ENCODE data around the gene TMEM39B.

- TF ChIP-seq POLR2A (IDR thresholded peaks at IDR 0.05): no peak
- no peak for TF ChIP-seq CTCF (IDR thresholded peaks at IDR 0.05)
- no peak for TF ChIP-seq POLR2AphosphoS5 (IDR thresholded peaks at IDR 0.05)
These were observed 64.4 kb downstream of the TMEM39B start for GRCh38 chr1:32137111-32137510.

Measured in gastroesophageal sphincter (tissue), 3 donors.